ENCODE measurements around the gene ATF7. TPM values are rescaled to one million over a fixed set of nuclear protein-coding genes. Genes with fewer than 3 reads are reported as not detected.
A peak's percentile ranks its signal among the peaks of the same experiment; 100 is the strongest.

The ATF7 gene
- total and polyA plus RNA-seq, 2 experiments from 2014 or later, result 9.1 to 13.8 TPM

DNA sequence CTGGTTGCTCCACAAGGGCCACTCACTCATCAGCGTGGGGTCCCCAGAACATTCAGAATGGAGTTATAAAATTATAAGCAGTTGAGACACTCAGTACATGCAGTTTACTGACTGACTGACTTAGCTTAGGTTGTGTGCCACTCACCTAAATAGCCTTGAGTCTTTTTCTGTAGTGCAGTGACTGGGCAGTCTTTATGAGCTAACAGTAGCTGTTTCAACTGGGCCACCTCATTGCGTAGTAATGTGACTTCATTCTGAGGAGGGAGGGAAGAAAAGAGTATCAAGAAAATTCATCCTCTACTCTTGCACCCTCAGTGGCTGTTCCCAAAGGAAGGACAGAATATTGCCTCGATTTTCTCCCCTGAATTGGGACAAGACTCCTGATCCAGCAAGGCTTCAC lies 103.1 kb downstream of the ATF7 start:
- H3K36me3 ChIP-seq, result peaks cover 49% of the 10 kb centered on the region

DNA sequence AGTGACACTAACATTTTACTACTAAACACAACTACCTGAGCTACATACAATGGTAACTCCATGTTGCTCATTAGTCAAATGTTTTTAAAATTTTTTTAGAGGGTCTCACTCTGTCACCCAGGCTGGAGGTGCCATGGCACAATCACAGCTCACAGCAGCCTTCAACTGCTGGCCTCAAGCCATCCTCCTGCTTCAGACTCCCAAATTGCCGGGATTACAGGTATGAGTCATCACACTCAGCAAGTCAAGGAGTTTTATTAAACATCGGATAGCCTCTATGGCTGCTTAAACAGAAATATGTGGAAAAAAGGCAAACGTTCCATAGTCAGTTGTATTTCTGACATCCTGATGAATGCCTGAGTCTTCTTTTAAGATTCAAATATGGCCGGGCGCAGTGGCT lies 107.8 kb downstream of the ATF7 start:
- TF ChIP-seq, protein P1, sequence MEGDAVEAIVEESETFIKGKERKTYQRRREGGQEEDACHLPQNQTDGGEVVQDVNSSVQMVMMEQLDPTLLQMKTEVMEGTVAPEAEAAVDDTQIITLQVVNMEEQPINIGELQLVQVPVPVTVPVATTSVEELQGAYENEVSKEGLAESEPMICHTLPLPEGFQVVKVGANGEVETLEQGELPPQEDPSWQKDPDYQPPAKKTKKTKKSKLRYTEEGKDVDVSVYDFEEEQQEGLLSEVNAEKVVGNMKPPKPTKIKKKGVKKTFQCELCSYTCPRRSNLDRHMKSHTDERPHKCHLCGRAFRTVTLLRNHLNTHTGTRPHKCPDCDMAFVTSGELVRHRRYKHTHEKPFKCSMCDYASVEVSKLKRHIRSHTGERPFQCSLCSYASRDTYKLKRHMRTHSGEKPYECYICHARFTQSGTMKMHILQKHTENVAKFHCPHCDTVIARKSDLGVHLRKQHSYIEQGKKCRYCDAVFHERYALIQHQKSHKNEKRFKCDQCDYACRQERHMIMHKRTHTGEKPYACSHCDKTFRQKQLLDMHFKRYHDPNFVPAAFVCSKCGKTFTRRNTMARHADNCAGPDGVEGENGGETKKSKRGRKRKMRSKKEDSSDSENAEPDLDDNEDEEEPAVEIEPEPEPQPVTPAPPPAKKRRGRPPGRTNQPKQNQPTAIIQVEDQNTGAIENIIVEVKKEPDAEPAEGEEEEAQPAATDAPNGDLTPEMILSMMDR (IDR thresholded peaks at IDR 0.05; ENCODE audit: low read depth, low read length), result no peak
- Histone ChIP-seq H3K4me3 (no peak overlapping the region), H3K9me3 (ENCODE audit: low read depth) (no peaks in the 10 kb centered on the region), H3K27ac (no peak overlapping the region), H3K4me1 (ENCODE audit: low read depth) (no peaks in the 10 kb centered on the region), H3K36me3 (peaks cover 58% of the 10 kb centered on the region), H3K27me3 (no peaks in the 10 kb centered on the region)
- peak in 1 of 2 donors; percentile 28 for DNase-seq (ENCODE audit: low read depth in 1 of 2, low spot score in 1 of 2)

More for the DNA sequence above, 103.1 kb downstream of the ATF7 start:
- no peaks in the 10 kb centered on the region for H3K9me3 ChIP-seq (ENCODE audit: low read depth)
- no peaks in the 10 kb centered on the region for H3K4me1 ChIP-seq (ENCODE audit: low read depth)
- H3K4me3 ChIP-seq, result no peak overlapping the region
- no peak for DNase-seq (ENCODE audit: low read depth in 1 of 2, low spot score in 1 of 2)
- TF ChIP-seq, protein P1 (IDR thresholded peaks at IDR 0.05; ENCODE audit: low read depth, low read length), result no peak
- H3K27me3 ChIP-seq, result no peaks in the 10 kb centered on the region
- H3K27ac ChIP-seq, result no peak overlapping the region

DNA sequence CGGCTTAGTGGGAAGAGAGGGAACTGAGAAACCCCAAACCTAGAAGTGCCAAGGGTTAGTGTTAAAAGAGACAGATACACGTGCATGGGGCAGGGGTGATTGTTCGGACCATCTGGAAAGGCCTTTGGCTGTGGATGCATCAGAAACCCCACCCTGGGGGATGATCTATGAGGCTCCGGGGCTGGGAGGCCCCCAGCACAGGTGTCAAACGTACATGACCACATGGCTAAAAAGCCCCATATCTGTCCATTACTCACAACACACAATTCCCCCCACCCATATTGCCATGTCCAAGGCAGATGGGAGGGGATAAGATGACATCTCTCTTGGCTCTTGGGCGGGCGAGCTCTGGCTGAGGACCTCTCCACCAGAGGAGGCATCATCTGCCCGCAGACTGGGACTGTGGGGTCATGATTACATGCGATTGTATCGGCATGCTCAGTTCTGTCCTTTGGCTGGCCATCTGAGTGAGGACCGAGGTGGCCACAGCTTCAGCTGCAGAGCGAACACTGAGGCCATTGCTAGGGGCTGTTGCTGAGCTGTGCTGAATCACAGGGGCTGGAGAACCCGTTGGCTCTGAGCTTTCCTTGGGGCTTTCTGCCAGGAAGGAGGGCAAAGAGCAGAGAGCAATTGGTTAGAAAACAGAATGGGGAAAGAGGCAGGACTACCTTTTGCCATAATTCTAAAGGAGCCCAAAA lies 109.3 kb downstream of the ATF7 start:
- H3K9me3 ChIP-seq (ENCODE audit: low read depth), result no peaks in the 10 kb centered on the region
- H3K36me3 ChIP-seq, result peaks cover 58% of the 10 kb centered on the region
- H3K27me3 ChIP-seq, result no peaks in the 10 kb centered on the region
- no peak for DNase-seq (ENCODE audit: low read depth in 1 of 2, low spot score in 1 of 2)
- no peak overlapping the region for H3K27ac ChIP-seq
- no peaks in the 10 kb centered on the region for H3K4me1 ChIP-seq (ENCODE audit: low read depth)
- H3K4me3 ChIP-seq, result no peak overlapping the region
- TF ChIP-seq, protein P1 (IDR thresholded peaks at IDR 0.05; ENCODE audit: low read depth, low read length), result no peak

DNA sequence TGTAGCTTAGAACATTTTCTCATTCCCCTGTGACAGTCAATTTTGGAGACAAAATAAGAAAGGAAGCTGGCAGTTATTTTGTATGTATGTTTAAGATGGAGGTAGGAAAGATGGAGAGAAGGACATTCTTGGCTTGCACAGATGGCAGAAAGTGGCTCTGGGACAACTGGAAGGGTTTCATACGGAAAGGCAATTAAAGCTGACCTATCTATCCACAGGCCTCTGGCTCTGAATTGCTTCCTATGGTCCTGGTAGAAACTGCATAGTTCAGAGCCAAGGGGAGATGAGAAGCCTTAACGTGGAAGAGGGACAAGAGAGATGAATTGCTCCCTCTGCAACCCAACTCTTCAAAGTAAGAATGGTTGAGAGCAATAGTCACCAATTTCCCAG lies 110.9 kb downstream of the ATF7 start:
- Histone ChIP-seq H3K36me3 (peaks cover 43% of the 10 kb centered on the region), H3K4me3 (no peak overlapping the region), H3K9me3 (ENCODE audit: low read depth) (no peaks in the 10 kb centered on the region), H3K27me3 (no peaks in the 10 kb centered on the region), H3K27ac (no peak overlapping the region), H3K4me1 (ENCODE audit: low read depth) (no peaks in the 10 kb centered on the region)
- no peak for DNase-seq (ENCODE audit: low read depth in 1 of 2, low spot score in 1 of 2)
- TF ChIP-seq, protein P1 (IDR thresholded peaks at IDR 0.05; ENCODE audit: low read depth, low read length), result no peak

DNA sequence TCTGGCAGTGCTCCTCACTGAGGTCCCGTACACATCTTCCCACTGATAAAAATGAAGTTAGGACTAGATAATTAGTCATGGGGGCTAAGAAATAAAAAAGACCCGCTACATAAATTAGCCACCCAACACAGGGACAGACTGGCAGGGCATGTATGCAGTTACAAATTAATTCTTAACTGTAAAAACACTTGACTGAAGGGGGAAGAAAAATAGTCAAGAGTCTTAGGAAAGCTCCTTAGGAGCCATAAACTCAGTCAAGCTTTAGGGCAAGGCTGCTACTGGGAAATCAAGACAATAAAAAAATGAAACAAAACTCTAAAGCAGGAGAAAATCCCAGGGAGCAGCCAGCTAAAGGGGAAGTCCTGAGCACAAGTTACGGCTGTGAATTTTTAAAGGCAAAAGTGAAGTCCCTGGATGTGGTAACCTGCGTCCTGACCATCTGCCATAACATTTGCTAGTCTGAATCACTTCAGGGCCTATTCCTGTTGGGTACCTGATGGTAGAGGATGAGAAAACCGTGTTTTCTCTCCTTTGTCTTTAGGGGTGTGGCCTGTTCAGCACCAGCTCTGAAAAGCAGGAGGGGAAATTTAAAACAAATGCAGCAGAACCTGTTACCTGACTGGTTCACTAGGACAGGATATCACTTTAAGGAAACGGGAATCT lies 111.4 kb downstream of the ATF7 start:
- Histone ChIP-seq H3K9me3 (ENCODE audit: low read depth) (no peaks in the 10 kb centered on the region), H3K36me3 (peaks cover 39% of the 10 kb centered on the region), H3K4me3 (no peak overlapping the region), H3K27ac (no peak overlapping the region), H3K4me1 (ENCODE audit: low read depth) (no peaks in the 10 kb centered on the region), H3K27me3 (no peaks in the 10 kb centered on the region)
- no peak for DNase-seq (ENCODE audit: low read depth in 1 of 2, low spot score in 1 of 2)
- TF ChIP-seq, protein P1 (IDR thresholded peaks at IDR 0.05; ENCODE audit: low read depth, low read length), result no peak
